ENCODE measurements around the gene CCDC136.

GRCh38 chr7:128852537-128853254 lies 60.9 kb downstream of the CCDC136 start:
- TF ChIP-seq CTCF (IDR thresholded peaks at IDR 0.05; ENCODE audit: insufficient read depth, low read length) (no peak), POLR2AphosphoS5 (IDR thresholded peaks at IDR 0.05; ENCODE audit: low read depth) (no peak)

Data from HL-60 (cell line).